GM12891 (cell line): ENCODE data around the gene MAGI1.

Experiments
- DNase-seq: peaks from one replicate; pipeline ENCODE4 v3.0.0; 2011; ENCODE audit warnings: low spot score; ENCODE audit not compliant: insufficient read length
- FAIRE-seq: peaks from 2 replicates; lab custom pipeline; 2011; peaks lifted over from hg19 to GRCh38; lab: Jason Lieb, UNC
- PAX5 ChIP-seq: IDR thresholded peaks from 2 replicates; pipeline ENCODE4 v1.6.1; 2011; ENCODE audit warnings: low read length, moderate library complexity, mild to moderate bottlenecking; ENCODE audit not compliant: insufficient read depth, severe bottlenecking
- POLR2A ChIP-seq: IDR thresholded peaks from 2 replicates; pipeline ENCODE4 v1.6.1; 2011; ENCODE audit warnings: low read depth, low read length, control low read depth
- POLR2AphosphoS5 ChIP-seq: IDR thresholded peaks from 2 replicates; pipeline ENCODE4 v1.6.1; 2011; ENCODE audit warnings: low read depth, low read length, control low read depth
- POU2F2 ChIP-seq: IDR thresholded peaks from 2 replicates; pipeline ENCODE4 v1.6.1; 2011; ENCODE audit warnings: low read depth, mild to moderate bottlenecking, control low read depth, low read length, moderate library complexity
- SPI1 ChIP-seq: IDR thresholded peaks from 2 replicates; pipeline ENCODE4 v1.6.1; 2011; ENCODE audit warnings: low read depth, low read length, control low read depth
- TAF1 ChIP-seq: IDR thresholded peaks from 2 replicates; pipeline ENCODE4 v1.6.1; 2011; ENCODE audit warnings: low read depth, low read length, control low read depth

Gene MAGI1

DNA sequence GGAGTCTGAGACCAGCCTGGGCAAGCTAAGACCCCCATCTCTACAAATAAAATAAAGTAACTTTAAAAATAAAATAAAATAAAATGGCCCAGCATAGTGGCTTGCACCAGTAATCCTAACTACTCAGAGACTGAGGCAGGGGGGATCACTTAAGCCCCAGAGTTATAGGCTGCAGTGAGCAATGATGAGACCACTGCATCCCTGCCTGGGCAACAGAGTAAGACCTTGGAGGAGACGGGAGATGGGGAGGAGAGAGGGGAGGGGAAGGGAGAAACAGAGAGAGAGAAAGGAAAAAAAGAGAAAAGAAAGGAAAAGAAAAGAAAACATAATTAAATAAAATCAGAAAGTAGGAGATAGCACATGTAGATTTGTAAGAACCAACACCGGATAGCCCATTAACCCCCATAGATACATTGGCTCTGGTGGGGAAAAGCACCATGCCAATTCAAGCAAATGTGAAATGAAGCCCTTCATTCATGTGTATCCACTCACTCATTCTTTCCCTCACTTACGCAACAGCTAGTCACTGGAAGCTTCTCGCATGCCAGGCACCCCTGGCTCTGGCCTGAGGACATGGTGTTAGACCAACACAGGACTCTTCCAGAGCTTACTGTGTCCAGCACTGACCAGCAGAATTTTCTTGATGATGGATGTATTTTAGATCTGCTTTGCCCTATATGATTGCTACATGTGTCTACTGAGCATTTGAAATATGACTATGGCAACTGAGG lies 183.2 kb downstream of the MAGI1 start:
- FAIRE-seq: no peak
- TF ChIP-seq POLR2AphosphoS5 (no peak), PAX5 (no peak), SPI1 (no peak), TAF1 (no peak), POLR2A (no peak), POU2F2 (no peak)
- no peak for DNase-seq

DNA sequence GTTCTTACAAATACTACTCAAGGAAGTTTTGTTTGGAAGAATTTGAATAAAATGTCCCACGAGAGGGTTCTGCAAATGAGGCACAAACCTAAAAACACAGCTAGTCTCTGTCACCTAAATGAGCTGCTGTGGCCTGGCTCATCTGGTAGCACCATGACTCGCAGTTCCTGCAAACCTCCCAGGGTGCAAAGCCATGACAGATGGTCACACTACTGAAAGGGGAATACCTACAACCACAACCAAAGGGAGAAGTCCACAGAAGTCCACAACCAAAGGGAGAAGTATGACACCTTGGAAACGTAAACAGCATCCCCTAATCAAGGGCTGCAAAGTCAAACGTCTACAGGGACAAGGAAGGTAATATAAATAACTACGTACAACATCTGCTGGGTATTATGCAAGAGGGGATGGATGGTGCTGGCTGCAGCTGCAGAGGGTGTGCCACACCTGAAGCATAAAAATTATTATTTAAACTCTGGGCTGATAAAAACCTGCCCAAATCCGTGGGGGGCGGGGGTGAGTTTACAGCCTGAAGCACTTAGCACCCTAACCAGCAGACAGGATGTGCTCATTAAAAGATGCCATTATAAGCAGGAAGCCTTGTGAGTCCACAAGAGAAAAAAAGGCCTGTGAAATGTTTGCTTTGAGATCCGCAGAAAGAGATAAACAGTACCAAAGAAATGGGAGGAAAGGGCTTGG lies 184.0 kb downstream of the MAGI1 start:
- FAIRE-seq (no peak), DNase-seq (no peak)
- TF ChIP-seq POU2F2: no peak
- no peak for TF ChIP-seq PAX5
- TF ChIP-seq TAF1: no peak
- TF ChIP-seq SPI1: no peak
- no peak for TF ChIP-seq POLR2A
- no peak for TF ChIP-seq POLR2AphosphoS5

DNA sequence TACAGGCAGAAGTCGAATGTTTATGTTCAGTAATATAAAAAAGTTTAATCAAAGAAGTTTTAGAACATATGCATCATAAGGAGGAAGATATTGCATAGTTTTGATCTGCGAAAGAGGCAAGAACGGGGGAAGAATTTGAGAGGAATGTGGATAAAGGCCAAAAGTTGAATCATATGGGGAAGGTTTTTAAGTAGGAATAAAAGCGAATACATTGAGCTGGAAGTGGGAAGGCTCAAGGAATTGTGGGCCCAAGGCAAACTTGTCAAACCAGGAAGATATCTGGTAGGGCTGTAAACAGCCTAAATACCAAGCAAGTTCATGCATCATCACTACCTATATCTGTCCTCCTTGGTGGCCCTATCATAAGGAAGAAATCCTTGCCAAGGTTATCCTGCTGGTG lies 186.9 kb downstream of the MAGI1 start:
- FAIRE-seq: peak; percentile 35
- no peak for TF ChIP-seq POLR2AphosphoS5
- TF ChIP-seq TAF1: no peak
- no peak for TF ChIP-seq POU2F2
- TF ChIP-seq SPI1: no peak
- TF ChIP-seq POLR2A: no peak
- TF ChIP-seq PAX5: no peak
- DNase-seq: no peak

DNA sequence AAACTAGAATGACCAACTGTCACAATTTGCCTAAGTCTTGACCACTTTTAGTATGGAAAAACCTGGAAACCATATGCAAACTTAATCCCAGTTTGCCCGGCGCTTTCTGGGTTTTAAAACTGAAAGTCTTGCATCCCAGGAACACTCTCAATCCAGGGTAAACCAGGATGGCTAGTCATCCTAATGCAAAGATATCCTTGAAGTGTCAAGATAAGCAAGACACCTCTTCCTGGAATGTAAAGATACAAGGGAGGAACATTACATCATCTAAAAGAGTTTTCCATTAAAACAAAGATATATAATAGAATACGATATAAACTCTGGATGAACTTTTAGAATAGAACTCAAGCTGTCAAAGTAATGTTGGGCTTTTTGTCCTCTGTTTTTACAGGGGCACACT lies 188.5 kb downstream of the MAGI1 start:
- no peak for DNase-seq
- TF ChIP-seq POLR2AphosphoS5 (no peak), POLR2A (no peak), TAF1 (no peak), PAX5 (no peak), POU2F2 (no peak)
- FAIRE-seq: no peak

DNA sequence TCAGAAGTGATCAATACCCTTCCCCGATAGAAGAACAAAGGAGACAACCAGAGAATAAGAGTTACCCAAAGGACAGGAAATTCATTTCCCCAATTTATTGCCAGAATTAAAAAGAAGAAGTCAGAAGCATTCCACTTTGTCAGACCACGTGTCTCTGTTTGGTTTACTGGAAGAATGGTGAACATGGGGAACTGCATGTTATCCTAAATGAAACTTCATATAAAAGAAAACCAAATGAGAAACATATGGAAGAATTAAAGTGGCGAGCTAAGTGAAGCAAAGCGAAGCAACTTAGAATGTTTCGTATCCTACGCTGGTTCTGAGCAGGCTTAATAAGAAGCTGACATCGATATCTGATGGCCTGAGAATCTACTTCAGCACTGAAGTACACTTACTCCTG lies 190.7 kb downstream of the MAGI1 start:
- DNase-seq (no peak), FAIRE-seq (no peak)
- no peak for TF ChIP-seq POU2F2

DNA sequence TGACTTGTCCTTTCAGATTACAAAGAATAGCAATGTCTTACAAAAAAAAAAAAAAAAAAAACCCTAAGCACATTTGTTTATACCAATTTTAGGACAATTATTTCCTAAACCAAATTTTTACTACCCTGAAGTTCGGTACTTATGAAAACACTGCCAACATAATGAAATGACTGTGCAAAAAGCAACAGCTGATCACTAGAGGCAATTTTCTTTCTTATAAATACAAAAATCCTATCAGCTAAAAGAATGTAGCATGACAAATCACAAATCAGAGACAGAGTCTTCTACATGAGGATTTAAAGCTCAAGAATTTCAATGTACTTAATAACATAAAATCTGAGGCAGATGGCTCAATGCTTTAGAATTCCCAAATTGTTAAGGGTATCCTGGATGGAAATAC lies 191.8 kb downstream of the MAGI1 start:
- no peak for FAIRE-seq
- no peak for DNase-seq
- TF ChIP-seq SPI1 (no peak), POLR2A (no peak), POLR2AphosphoS5 (no peak), POU2F2 (no peak), TAF1 (no peak), PAX5 (no peak)

DNA sequence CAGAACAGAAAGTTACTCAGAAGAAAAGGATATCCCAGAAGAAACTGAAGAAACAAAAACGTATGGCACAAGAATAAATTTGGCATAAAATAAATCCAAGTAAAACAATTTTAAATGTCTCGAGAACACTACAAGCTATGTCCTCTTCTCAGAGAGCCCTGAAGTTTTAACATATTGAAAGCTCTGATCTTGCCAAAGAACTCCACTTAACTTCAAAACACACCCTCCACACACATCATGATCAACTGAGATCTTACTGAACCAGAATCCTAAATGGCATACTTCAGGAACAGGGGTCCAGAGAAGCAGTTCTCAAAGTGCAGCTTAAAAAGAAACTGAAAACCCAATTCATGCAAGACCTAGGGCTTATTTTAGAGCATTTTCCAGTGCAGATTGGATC lies 194.3 kb downstream of the MAGI1 start:
- TF ChIP-seq TAF1 (no peak), POLR2AphosphoS5 (no peak), POLR2A (no peak), SPI1 (no peak), POU2F2 (no peak), PAX5 (no peak)
- FAIRE-seq (no peak), DNase-seq (no peak)

DNA sequence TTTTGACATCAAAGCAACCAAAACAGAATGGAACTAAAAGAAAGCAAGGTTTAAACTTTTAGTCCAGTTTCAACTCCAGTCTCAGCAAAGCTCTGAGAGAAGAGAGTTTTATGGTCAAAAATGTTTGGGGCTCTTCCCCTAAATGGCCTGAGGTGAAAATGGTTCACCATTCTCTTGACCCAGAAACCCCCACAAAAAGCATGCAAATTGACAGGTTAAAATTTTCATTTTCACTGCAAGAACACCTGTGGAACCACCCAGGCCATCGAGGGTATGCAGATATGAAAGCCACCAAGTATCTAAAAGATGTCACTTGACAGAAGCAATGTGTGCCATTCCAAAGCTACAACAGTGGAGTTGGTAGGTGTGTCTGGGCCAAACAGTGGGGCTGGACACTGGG lies 195.0 kb downstream of the MAGI1 start:
- DNase-seq (no peak), FAIRE-seq (no peak)
- TF ChIP-seq POLR2AphosphoS5: no peak
- no peak for TF ChIP-seq POU2F2
- TF ChIP-seq SPI1: no peak
- no peak for TF ChIP-seq TAF1
- no peak for TF ChIP-seq PAX5
- no peak for TF ChIP-seq POLR2A

DNA sequence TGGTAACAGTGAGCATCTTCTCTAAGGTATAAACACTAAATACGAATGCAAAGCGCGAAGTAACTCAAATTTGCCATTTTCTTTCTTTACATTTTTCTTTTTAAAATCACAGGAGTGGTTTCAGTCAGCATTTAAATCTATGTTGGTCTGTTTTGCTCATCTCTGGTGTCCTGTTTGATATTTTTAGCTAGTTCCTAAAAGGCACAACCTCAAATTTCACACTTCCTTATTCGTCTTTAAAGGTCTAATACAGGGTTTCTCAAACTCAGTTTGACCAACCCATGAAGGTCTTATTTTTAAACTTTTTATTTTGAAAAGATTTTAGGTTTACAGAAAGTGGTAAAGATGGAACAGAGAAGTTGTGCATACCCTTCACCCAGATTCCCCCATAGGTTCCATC lies 201.1 kb downstream of the MAGI1 start:
- DNase-seq: no peak
- TF ChIP-seq TAF1 (no peak), POLR2AphosphoS5 (no peak), SPI1 (peak; percentile 83)
- no peak for FAIRE-seq

DNA sequence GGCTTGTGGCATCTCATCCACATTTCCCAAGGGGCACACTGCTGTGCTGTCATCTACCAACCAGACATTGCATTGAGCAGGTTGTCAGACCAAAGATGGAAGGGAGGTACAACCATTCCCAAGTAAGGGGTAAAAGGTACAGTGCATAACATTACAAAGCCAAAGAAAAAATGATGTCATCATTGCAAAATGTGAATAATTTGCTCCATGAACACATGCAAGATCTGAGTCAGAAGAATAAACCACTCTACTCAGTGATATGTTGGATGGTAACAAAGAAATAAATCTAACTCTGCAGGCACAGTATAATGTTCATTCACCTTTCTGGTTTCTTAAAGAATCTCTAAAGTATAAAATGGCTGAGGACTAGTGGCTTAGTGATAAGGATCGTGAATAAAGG lies 202.7 kb downstream of the MAGI1 start:
- no peak for DNase-seq
- TF ChIP-seq POLR2AphosphoS5: no peak
- no peak for TF ChIP-seq POLR2A
- TF ChIP-seq SPI1: no peak
- TF ChIP-seq POU2F2: no peak
- TF ChIP-seq PAX5: no peak
- FAIRE-seq: no peak

DNA sequence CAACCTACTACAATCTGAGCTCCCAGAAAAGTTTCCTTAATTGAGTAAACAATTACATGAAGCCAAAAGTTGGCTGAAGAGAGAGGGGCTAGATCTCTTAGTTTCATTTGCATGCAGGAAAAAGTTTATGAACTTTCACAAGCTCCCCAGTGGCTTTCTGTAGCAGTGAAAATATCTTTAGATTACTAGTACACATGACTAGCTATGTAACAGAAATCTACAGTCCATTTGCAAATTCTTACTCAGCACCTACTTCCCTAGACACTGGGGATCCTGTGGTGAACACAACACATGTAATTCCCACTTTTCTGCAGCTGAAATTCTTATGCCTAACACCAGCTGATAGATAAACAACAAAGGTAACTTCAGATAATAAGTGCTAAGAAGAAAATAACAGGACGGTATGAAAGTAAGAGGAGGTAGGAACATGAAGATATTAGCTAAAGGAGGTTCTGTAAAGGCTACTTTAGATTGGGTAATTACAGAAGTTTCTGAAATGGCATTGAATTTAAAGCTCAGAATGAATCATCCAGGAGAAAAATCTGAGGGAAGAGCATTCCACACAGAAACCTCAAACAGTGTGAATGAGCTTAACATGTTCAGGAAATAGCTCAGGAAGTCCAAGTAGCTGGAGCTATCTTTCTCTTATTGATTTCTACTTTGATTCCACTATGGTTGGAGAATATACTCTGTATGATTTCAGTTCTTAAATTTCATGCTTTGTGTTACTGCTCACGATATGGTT lies 204.8 kb downstream of the MAGI1 start:
- DNase-seq (no peak), FAIRE-seq (no peak)
- TF ChIP-seq POU2F2 (no peak), POLR2A (no peak), PAX5 (no peak), TAF1 (no peak), SPI1 (no peak), POLR2AphosphoS5 (no peak)
